Stimulated activated CD8-positive, alpha-beta memory T cell treated with anti-CD3 and anti-CD28 coated beads, Interleukin-4, amount 100 ng/mL, for 4 hours (primary cell): ENCODE data around the gene CAPRIN2.

Source experiments
- DNase-seq, 2 donors: peaks; one replicate each; pipeline ENCODE4 v3.0.0-alpha.2; 2020; ENCODE audit warnings: low read depth in 2 of 2, low spot score in 1 of 2

Gene CAPRIN2, protein sequence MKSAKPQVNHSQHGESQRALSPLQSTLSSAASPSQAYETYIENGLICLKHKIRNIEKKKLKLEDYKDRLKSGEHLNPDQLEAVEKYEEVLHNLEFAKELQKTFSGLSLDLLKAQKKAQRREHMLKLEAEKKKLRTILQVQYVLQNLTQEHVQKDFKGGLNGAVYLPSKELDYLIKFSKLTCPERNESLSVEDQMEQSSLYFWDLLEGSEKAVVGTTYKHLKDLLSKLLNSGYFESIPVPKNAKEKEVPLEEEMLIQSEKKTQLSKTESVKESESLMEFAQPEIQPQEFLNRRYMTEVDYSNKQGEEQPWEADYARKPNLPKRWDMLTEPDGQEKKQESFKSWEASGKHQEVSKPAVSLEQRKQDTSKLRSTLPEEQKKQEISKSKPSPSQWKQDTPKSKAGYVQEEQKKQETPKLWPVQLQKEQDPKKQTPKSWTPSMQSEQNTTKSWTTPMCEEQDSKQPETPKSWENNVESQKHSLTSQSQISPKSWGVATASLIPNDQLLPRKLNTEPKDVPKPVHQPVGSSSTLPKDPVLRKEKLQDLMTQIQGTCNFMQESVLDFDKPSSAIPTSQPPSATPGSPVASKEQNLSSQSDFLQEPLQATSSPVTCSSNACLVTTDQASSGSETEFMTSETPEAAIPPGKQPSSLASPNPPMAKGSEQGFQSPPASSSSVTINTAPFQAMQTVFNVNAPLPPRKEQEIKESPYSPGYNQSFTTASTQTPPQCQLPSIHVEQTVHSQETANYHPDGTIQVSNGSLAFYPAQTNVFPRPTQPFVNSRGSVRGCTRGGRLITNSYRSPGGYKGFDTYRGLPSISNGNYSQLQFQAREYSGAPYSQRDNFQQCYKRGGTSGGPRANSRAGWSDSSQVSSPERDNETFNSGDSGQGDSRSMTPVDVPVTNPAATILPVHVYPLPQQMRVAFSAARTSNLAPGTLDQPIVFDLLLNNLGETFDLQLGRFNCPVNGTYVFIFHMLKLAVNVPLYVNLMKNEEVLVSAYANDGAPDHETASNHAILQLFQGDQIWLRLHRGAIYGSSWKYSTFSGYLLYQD

DNA sequence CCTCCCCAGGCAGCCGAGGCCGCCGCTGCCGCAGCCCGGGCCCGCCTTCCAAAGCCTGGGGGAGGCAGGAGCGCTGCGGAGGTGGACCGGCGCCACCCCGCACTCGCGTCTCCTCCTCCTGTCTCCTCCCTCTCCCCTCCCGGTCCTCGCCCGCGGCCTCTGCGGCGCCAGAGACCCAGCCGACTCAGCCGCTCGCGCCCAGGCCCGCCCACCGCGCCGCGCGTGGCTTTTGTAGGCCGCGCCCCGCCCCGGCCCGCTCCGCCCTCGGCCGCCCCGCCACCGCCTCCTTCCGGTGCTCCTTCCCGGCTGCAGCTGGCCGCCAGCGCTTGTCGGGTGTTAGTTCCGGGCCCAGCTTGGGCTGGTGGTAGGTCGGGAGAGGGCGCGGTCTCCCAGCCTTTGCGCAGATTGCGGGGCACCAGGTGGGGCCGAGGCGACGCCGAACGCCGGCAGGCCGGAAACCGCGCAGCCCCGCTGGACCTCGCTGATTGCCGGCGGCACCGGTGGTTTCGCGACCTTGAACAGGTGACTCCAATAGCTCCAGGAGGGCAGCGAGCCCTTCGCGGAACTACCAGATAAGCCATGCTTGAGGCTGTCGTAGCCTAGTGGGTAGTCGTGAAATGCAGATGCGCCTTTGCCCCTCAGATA lies at the start of gene CAPRIN2:
CAPRIN2 (minus strand) TSS at position 202 of the 645 bp plus-strand sequence. CDS start 1,431 bp downstream, outside the sequence.
- DNase-seq: peak; percentile 84 to 89

DNA sequence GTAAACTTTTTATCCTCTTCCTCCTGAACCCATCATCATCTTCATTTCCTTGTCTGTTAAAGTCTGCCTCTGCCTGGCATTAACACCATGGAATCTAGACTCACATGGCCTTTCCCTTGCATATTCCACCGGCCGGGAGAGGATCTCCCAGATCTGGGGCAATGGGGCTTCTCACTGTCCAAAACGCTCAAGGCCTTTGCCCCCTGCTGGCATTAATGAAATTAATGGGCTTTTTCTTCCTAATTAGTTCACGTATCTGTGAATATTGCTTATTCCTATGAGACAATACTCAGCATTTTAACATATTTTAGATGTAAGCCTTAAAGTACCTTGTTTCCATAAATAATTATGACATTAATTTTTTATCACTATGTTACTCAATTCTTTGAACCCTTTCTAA lies 42.9 kb upstream of the CAPRIN2 start:
- no peak for DNase-seq

DNA sequence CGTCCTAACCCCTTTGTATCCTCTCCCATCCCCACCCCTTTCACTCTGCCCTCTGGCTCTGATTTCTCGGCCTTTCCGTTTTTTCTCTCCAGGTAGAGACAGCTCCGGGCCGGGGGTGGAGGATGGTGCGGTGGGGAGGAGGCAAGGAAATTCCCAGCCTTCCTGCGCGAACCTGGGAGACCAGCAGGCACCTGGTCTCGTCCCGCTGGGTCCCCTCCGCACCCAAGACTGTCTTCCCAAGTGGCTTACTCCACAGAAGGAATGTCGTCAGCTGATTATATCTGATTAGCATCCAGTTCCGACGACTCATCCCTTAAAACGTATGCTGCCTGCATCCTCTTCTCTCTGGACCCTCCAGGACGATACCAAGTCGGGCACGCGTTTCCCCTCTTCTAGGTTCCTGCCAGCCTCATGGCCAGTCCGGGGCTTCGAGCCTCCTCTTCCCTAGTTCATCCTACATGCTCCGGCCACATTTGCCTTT lies 42.2 kb upstream of the CAPRIN2 start:
- no peak for DNase-seq

DNA sequence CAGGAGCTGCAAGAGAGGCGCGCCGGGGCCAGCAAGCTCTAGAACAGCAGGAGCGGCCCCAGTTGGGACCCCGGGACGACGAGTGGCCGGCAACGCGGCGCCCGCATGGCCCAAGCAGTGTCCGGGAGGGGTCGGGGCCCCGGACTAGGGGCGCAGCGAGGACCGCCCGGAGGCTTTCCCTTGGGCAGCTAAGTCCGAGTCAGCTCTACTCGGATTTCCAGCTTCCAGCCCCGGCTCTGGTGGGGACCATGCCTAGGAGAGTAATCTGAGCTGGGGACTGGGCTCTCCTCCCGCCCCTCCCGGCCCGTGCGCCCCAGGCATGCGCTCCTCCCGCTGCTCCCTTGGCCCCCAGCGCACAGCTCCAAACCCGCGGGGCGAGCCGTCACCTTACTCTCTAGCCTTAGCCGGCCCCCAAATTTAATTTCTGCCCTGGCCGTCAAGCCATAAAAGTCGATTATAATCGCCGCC lies 41.6 kb upstream of the CAPRIN2 start:
- no peak for DNase-seq

DNA sequence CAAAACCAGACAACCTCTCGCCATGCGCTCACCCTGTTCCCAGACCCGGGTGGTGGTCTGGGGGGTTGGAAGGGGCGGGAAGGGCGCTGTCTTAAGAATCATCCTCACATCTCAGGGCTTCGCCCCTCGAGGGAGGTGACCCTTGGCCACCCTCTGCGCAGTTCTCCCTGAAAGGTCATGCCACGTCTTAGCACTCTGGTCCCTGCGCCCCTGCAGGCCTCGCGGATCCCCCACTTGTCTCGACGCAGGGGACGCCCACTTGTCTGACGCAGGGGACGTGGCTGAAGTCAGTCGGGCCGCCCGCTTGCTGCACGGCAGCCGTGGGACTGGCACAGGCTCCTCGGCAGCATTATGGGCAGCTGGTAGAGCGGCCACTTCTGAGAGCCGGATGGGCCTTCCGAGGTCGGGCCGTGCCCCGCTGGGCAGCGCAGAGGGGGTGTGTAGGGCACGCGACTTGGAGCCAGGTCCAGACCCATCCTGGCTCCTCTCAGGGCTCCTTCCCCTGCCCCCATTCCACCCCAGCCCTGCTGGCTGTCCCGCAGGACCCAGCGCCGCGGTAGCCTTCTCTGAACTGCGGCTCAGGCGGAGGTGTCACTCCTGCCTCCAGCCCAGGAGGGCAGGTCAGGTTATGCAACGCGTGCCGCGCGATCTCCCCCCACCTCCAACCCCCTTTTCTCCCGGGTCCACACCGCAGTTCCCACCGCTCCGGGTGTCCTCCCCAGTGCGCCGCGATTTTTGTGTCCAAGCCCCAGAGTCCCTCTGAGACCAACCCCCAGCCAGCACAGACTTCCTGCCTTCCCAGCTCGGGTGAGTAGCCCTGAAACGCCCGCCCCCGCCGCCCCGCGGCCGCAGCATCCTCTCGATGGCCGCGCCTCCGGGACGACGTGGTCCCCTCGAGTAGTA lies 40.9 kb upstream of the CAPRIN2 start:
- DNase-seq: no peak

DNA sequence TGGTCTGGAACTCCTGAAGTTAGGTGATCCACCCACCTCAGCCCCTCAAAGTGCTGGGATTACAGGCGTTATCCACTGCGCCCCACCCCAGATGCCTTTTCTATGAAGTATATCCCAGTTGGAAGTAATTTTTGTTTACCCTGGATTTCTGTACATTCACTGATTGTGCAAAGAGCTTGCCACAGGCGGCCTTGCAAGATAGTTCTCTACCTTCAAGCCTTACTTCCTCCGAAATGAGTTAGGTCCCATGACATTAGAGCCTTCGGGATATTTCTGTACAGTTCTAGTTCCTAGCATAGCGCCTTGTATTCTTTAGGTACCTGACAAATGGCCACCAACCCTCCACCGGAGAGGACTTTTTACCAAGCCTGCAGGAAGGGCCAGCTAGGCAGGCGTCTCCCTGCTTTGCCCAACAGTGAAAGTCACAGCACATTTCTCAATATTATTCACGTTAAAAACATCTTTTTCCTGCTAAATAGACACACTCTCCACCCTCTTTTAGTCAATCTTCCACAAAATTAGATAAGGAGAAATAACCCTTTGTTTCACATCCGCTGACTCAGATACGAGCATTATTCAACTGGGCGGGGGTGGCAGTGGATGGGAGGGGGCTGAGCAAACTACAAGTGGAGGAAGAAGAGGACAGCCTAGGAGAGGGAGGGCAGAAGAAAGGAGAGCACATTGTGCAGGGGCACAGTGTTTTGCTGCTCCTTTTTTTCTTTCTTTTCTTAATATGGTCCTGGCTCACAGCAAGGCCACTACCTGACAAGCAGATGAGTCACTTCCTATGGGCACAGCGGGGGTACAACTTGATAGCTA lies 40.0 kb upstream of the CAPRIN2 start:
- DNase-seq: no peak

DNA sequence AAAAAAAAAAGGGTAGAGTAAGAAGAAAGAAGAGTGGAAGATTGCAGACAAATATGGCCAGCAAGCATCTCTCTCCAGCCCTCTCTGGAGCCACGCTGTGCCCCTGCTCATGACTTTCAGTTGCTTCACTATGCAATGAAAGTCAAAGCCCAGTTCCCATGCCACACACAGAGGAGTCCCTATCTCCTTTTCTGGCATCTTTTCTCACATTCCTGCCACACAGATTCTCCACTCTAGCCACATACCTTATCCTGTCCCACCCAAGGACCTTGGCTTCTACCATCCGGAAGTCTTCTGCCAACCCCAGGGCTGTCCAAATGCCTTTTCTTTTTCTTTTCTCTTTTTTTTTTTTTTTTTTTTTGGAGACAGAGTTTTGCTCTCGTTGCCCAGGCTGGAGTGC lies 39.3 kb upstream of the CAPRIN2 start:
- no peak for DNase-seq

DNA sequence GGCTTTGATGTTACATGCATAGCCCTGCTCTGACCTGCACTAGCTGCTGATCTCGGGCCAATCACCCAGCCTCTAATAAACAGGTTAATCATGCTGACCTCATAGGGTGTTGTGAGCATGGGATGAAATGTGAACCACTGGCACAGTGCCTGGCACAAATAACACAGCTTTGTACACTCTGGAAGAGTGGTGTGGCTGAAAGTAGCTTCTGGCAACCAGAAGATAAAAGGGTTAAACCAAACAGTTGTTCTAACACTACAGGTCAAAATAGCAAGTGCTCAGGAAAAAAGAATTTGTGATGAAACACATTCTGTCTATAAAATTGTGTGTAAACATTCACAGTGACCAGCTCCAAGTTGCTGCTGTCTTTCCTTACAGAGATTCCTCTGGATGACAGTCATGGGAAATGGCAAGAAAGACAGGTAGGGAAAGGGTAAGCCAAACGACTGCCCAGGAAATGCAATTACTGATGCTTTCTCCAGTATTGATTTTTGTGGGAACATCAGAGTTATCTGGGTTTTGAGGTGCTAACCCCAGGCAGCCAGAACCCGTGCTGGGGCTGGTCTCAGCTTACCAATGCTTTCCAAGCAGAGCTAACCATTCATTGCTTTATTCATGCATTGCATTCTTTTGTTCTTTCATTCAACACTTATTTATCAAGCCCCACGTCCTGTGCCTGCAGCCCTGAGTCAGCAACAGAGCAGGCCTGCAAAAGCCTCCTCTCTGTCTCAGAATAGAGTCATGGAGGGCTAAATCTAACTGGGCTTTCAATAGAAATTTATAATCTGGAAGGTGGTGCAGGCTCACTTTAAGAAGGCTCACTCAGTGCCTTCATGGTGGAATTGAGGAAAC lies 38.1 kb upstream of the CAPRIN2 start:
- DNase-seq: no peak

DNA sequence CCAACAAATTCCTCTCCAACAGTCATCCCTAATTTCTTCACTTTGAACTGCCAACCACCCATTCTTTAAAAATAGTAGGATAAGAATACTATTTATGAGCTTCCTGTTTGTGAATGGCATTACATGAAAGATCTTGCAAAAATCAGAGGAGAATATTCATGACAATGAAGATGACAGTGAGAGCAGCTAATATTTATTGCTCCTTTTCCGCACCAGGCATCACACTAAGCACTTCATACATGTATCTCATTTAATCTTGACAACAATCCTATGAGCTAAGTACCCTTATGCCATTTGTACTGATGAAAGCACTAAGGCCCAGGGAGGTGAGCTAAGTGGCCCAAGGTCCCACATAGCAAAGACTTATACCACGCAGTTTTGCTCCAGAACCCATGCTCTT lies 37.3 kb upstream of the CAPRIN2 start:
- no peak for DNase-seq

DNA sequence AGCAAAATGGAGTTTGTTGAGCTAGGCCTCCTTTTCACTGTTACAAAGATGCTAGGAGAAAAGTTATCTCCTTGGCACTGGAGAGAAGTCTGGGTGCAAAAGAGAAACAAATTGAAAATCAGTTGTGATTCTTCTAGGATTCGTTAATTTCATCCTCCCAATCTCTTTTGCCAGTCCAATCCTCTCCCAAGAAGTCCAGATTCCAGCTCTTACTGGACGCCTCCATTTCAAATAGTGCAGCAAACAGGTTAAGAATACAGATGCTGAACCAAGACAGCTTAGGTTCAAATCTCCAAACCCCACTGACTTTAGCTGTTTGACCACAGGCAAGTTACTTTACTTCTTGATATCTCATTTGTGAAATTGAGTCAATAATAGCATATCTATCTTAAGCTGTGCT lies 34.0 kb upstream of the CAPRIN2 start:
- no peak for DNase-seq

DNA sequence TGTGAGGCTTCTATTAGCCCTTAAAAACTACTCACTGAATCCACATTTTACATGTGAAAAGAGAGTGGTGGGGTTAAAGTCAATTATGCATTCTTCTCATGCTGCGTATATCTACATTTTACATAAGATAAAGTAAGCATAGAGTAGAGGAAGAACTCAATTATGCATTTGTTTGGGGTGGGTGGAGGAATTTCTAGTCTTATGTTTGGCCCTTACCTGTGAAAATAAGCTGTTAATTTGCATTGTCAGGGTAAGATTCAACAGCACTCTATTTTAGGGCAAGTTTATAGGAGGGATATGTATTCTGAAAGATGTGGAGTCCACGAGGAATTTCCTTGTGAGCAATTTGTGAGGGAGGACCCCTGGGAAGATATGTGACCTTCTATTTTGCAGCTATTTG lies 30.9 kb upstream of the CAPRIN2 start:
- no peak for DNase-seq

DNA sequence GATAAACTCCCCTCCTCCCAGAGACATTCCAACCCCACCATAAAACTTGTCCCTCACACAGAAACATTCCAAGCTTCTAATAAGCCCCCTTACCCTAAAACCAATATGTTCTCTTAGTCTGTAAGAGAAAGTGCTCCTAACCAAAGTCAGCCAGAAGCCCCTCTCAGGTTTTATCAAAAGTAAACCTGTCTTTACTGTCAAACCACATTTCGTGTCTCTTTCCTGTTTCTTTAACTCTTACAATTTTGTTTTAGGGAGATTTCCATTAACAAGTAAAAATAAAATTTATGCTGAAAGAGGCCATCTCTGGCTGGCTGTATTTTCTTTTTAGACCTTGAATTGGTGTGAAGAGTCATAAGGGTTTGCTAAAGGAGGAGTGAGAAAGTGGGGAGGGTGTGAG lies 29.8 kb upstream of the CAPRIN2 start:
- no peak for DNase-seq

DNA sequence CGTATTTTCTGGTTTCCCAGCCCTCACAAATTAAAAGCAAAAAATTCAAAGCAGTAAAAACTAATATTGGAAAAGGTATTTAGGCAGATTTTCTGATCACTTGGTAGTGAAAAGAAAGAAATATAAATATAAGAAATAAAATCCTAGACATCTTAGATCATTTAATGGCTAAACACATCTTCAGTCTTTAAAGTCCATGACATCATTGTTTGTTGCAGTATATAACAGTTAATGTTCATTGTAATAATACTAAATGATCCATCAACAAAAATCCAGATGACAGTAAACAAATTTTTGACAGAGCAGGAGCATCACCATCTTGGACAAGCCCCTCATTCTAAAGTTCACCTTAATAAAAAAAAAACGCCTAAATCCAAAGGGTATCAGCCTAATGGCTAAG lies 29.2 kb upstream of the CAPRIN2 start:
- DNase-seq: no peak

DNA sequence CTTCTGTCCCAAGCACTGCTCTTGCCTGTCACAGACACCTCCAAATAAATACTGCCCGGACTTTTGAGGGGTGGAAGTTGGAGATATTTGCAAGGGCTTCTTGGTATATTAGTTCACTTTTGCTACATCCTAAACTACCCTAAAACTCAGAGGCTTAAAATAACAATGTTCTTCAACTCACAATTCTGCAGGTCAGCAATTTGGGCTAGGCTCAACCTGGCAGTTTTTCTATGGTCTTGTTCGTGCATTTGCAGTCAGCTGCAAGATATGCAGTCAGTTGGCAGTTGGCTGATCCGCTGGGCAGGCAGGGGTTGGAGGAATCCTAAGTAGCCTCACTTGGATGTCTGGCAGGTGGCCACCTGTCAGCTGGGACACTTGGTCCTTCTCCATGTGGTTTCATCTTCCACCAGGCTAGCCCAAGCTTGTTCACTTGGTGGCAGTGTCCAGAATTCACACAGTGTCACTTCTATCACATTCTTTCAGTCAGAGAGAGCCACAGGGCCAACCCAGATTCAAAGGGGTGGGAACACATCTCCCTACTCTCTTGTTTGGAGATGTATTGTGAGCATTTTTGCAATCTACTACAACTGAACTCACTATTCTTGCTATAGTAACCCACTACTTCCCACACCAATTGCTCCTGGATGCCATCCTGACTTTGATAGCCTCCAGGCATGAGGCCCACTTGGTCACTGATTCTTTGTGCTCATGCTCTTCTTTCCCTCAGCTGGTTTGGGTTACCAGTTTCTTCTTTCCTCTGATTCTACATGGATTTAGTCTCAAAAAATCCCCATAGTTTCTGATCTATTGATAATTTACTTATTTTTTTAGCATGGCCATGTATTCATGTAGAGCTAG lies 27.8 kb upstream of the CAPRIN2 start:
- no peak for DNase-seq

DNA sequence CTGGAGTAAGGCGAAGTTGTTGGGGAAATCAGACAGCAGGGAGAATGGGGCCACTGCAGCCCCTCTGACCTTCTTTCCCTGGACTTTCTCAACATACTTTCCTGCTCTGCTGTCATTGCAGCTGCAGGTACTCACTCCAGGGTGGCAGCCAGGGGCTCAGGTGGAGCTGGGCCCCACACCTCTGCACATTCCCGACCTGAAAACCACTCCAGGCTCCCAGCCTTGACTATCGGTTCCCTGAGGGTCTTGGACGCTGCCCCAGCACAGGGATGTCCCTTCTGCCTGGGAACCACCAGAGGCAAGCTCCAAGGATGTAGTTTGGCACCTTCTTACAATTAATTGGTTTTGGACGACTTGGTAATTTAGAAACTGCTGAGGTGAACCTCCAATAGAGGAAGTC lies 24.8 kb upstream of the CAPRIN2 start:
- DNase-seq: no peak

DNA sequence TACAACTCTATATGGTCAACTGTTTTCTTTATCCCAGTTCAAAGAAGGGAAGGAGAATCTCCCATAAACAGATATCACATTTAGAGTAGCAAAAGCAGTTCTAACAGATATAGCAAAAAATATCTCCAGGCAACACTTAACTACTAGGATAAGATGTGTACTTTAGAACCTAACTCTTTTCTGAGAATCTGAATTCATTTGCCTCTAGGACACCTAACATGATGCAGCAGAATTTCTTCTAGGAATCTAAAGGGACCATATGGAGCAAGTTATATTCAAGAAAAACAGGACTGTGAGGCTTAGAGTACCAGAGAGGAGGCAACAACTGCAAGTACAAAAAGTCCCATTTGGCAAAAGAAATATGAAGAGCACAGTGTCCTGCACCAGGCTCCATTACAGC lies 24.4 kb upstream of the CAPRIN2 start:
- DNase-seq: no peak

DNA sequence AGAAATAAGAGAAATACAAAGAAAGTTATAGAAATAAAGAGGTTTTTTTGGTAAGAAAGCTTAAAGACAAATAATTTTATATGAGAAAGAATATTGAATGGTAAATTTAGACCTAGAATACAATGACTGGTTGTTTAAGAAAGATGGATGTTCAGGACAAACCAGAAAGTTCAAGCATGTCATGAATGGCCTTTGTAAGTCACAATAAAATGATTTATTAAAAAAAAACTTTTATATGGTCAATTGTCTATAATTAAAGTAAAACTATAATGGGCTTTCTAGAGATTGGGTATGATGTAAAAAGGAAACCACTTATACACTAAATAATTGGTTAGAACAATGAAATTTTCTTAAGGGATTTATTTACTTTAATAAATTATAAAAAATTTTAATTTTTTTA lies 19.8 kb upstream of the CAPRIN2 start:
- DNase-seq: no peak
